PFSK-1 (cell line): ENCODE measurements around the gene TBCA.

Experiments
- FOXP2 ChIP-seq: optimal IDR thresholded peaks from 2 replicates; pipeline ENCODE3; 2011; ENCODE audit warnings: borderline replicate concordance, control low read depth, inconsistent platforms; ENCODE audit not compliant: insufficient read depth; ENCODE audit errors: extremely low read length, extremely low read depth
- POLR2AphosphoS5 ChIP-seq: IDR thresholded peaks from 2 replicates; pipeline ENCODE4 v1.6.1; 2012; ENCODE audit warnings: low read depth, mild to moderate bottlenecking, control low read depth, low read length, moderate library complexity
- REST ChIP-seq, 2 experiments: IDR thresholded peaks; 2 replicates each; pipeline versions ENCODE4 v1.6.1 to v1.8.0; 2011 to 2012; ENCODE audit warnings: low read depth in 2 of 2, low read length in 2 of 2, control low read depth in 1 of 2, inconsistent platforms in 1 of 2, mild to moderate bottlenecking in 1 of 2, moderate library complexity in 1 of 2; ENCODE audit not compliant: insufficient read depth in 1 of 2
- SIN3A ChIP-seq: IDR thresholded peaks from 2 replicates; pipeline ENCODE4 v1.6.1; 2012; ENCODE audit warnings: mild to moderate bottlenecking, low read length, moderate library complexity, borderline replicate concordance; ENCODE audit not compliant: insufficient read depth
- TAF1 ChIP-seq: IDR thresholded peaks from 2 replicates; pipeline ENCODE4 v1.6.1; 2012; ENCODE audit warnings: low read length, control low read depth, borderline replicate concordance; ENCODE audit not compliant: insufficient read depth

GRCh38 chr5:77669677-77670076 is 106.5 kb downstream of the TBCA start:
- TF ChIP-seq POLR2AphosphoS5 (no peak), REST (IDR thresholded peaks at IDR 0.05; ENCODE audit: insufficient read depth in 1 of 2, low read depth in 2 of 2, low read length in 2 of 2) (no peak), SIN3A (no peak), TAF1 (no peak), FOXP2 (no peak)
